ENCODE results near the gene PNLIPRP1. TPM values are rescaled to one million over a fixed set of nuclear protein-coding genes. Genes with fewer than 3 reads are reported as not detected.

The PNLIPRP1 gene
- total RNA-seq, 2 donors from 2014 or later, result not detected

DNA sequence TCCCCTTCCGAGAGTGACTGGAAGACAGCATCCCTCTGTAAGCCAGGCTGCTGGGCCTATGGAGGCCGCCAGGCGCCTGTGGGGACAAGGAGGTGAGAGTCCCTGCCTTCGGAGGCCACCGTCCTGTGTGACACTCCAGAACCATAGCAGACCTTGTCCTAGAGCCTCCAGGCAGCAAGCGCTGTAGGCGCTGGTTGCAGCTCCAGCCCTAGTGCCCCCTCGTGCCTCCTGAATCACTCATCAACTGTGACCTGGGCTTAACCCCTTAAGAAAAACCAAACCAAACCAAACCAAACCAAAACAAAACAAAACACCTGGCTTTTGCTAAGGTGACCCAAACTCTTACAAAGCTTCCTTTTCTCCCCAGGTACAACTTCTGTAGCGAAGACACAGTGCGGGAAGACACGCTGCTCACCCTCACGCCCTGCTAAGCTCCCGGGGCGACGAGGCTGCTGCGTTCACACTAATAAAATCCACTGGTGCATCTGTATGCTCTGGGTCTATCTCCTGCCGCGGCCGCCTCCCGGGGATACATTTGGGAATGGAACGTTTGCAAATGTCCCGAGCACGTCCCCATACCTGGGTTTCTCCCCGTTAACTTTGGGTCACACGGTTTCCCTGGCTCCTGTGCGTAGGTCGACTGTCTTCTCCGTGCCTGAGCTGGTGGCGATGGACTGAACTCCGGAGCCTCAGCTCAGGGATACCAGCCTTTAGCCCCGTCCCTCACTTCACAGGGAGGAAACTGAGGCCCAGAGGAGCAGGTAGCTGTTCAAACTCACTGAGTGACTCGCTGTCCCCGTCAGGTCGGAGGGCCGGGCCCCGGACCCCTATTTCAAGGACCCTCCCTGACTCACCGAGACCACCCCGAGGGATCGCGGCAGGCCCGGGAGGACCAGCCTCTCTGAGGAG lies 18.2 kb downstream of the PNLIPRP1 start:
- DNase-seq (no peak), ATAC-seq (replicated peaks in 1 of 2) (no peak)
- no peaks in the 10 kb centered on the region for H3K9me3 Mint-ChIP-seq
- peaks cover 13% of the 10 kb centered on the region for H3K27me3 Mint-ChIP-seq (ENCODE audit: low read depth)
- no peaks in the 10 kb centered on the region for H3K36me3 Mint-ChIP-seq (ENCODE audit: insufficient read depth in 2 of 2)
- H3K4me1 Mint-ChIP-seq (ENCODE audit: low read depth), result no peaks in the 10 kb centered on the region
- H3K27ac Mint-ChIP-seq, result no peak overlapping the region
- peak overlapping the region in 1 of 2 donors; percentile 40 for H3K4me3 Mint-ChIP-seq

DNA sequence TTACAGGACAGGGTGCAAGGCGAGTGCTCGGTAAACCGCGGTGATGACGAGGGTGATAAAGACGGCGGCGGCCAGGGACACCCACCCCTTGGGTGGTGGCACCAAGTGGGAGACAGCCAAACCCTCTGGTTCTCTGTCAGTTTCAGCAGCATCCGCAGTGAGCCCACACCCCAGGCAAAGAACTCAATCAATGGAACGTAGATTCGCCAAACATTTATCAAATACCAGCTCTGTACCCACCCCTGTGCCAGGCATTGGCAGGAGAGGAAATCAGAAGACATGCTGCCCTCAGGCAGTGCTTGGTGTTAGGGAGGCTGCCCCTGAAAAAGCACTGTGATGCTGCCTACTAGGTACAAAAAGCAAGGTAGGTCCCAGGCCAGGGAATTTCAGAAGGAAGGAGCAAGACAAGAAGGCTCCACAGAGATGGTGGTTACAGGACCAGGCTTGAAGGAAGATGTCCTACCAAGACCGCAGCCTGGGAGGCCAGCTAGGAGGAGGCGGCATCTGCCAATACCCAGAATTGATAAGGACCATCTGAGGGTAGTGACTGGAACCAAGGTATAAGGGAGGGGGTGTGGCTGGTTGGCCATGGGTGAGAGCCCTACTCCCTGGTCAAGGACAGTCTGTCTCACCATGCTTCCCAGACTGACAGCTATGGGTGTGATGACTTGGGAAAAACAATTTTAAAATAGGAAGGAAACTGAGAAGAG lies 19.8 kb downstream of the PNLIPRP1 start:
- no peak overlapping the region for H3K4me3 Mint-ChIP-seq
- H3K4me1 Mint-ChIP-seq (ENCODE audit: low read depth), result no peaks in the 10 kb centered on the region
- DNase-seq (no peak), ATAC-seq (replicated peaks in 1 of 2) (no peak)
- no peaks in the 10 kb centered on the region for H3K9me3 Mint-ChIP-seq
- peaks cover 19% of the 10 kb centered on the region for H3K27me3 Mint-ChIP-seq (ENCODE audit: low read depth)
- H3K27ac Mint-ChIP-seq, result no peak overlapping the region
- H3K36me3 Mint-ChIP-seq (ENCODE audit: insufficient read depth in 2 of 2), result no peaks in the 10 kb centered on the region

DNA sequence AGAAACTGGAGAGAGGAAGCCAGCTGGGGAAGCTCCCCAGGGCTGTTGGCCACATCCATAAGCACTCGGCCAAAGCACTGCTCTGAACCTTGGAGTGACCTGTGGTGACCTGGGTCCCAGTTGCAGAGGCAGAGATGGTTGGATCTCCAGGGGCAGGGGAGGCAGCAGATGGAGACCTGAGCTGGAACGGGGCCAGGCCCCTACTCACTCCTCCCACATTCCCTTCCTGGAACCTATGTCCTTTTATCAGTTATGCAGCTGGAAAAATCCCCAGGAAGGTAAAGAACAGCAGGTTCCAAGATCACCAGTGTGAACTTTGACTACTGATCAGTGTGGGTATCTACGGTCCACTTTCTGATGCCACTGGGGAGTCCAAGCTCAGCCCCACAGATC lies 20.4 kb downstream of the PNLIPRP1 start:
- ATAC-seq (replicated peaks in 1 of 2) (no peak), DNase-seq (no peak)
- no peaks in the 10 kb centered on the region for H3K9me3 Mint-ChIP-seq
- no peaks in the 10 kb centered on the region for H3K4me1 Mint-ChIP-seq (ENCODE audit: low read depth)
- no peaks in the 10 kb centered on the region for H3K36me3 Mint-ChIP-seq (ENCODE audit: insufficient read depth in 2 of 2)
- no peak overlapping the region for H3K27ac Mint-ChIP-seq
- peaks cover 19% of the 10 kb centered on the region for H3K27me3 Mint-ChIP-seq (ENCODE audit: low read depth)
- no peak overlapping the region for H3K4me3 Mint-ChIP-seq

DNA sequence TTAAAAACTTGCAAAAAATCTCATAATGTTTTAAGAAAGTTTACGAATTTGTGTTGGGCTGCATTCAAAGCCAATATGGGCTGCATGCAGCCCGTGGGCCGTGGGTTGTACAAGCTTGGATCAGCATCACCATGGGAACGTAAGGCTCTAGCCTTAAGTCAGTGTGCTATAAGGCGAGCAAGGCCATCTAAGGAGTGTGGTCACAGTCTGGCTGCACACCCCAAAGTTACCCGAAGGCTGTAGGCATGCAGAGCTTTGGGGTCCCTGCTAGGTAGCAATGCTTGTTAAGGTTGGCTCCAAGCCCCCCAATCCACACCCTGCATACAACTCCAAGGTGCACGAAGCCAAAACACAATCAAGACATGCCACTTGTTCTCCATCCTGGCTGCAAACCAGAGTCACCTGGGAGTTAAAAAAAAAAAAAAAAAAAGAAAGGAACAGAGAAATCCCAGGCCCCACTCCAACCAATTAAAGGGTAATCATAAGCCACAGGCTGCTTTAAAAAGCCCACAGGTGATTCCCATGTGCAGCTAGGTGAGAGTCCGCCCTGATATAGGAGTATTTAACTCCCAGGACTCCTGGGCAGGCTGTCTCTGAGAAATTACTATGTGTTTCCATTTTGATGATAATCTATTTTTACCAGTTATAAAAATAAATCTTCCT lies 21.5 kb downstream of the PNLIPRP1 start:
- H3K4me3 Mint-ChIP-seq, result no peak overlapping the region
- H3K4me1 Mint-ChIP-seq (ENCODE audit: low read depth), result no peaks in the 10 kb centered on the region
- DNase-seq (no peak), ATAC-seq (replicated peaks in 1 of 2) (no peak)
- H3K36me3 Mint-ChIP-seq (ENCODE audit: insufficient read depth in 2 of 2), result no peaks in the 10 kb centered on the region
- peaks cover 14% of the 10 kb centered on the region for H3K27me3 Mint-ChIP-seq (ENCODE audit: low read depth)
- no peak overlapping the region for H3K27ac Mint-ChIP-seq
- H3K9me3 Mint-ChIP-seq, result no peaks in the 10 kb centered on the region

DNA sequence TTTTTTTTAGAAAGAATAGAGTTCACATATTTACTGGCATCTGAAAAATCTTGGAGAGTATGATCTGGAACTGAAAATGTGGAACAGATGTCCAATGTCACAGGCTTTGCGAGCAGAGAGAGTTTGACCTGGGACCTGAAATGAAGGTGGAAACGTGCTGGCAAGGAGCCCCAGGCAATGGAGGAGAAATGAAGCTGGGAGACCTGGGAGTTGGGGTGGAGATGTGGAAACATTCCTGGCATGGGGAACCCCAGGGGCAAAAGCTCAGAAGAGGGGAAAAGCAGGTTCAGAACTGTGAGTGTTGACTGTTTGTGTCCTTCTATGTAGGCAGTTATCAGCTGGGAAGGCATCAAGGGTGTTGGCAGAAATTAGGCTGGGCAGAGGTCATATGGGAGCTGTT lies 22.7 kb downstream of the PNLIPRP1 start:
- H3K27ac Mint-ChIP-seq, result no peak overlapping the region
- no peak for ATAC-seq (replicated peaks in 1 of 2)
- peaks cover 12% of the 10 kb centered on the region for H3K27me3 Mint-ChIP-seq (ENCODE audit: low read depth)
- H3K4me1 Mint-ChIP-seq (ENCODE audit: low read depth), result no peaks in the 10 kb centered on the region
- no peaks in the 10 kb centered on the region for H3K9me3 Mint-ChIP-seq
- H3K4me3 Mint-ChIP-seq, result no peak overlapping the region
- DNase-seq, result no peak
- no peaks in the 10 kb centered on the region for H3K36me3 Mint-ChIP-seq (ENCODE audit: insufficient read depth in 2 of 2)

DNA sequence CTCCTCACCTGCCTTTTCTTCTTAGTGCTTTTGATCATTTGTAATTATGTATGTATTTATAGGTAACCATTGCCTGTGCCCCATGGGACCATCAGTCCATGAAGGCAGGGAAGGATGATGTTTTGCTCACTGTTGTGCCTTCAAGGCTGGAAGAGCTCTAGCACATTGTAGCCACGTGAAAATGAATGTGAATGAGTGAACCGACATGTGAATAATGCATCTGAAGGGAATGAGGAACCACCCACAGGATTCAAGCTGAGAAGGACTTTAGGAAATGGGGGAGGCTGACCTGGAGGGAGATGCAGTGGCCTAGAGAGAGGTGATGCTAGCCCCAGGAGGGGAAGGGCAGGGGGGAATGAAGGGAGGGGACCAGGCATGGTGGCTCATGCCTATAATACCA lies 24.0 kb downstream of the PNLIPRP1 start:
- no peak for ATAC-seq (replicated peaks in 1 of 2)
- H3K4me1 Mint-ChIP-seq (ENCODE audit: low read depth), result no peaks in the 10 kb centered on the region
- no peak for DNase-seq
- no peaks in the 10 kb centered on the region for H3K9me3 Mint-ChIP-seq
- H3K27ac Mint-ChIP-seq, result no peak overlapping the region
- H3K4me3 Mint-ChIP-seq, result no peak overlapping the region
- H3K36me3 Mint-ChIP-seq (ENCODE audit: insufficient read depth in 2 of 2), result no peaks in the 10 kb centered on the region
- peaks cover 12% of the 10 kb centered on the region for H3K27me3 Mint-ChIP-seq (ENCODE audit: low read depth)

DNA sequence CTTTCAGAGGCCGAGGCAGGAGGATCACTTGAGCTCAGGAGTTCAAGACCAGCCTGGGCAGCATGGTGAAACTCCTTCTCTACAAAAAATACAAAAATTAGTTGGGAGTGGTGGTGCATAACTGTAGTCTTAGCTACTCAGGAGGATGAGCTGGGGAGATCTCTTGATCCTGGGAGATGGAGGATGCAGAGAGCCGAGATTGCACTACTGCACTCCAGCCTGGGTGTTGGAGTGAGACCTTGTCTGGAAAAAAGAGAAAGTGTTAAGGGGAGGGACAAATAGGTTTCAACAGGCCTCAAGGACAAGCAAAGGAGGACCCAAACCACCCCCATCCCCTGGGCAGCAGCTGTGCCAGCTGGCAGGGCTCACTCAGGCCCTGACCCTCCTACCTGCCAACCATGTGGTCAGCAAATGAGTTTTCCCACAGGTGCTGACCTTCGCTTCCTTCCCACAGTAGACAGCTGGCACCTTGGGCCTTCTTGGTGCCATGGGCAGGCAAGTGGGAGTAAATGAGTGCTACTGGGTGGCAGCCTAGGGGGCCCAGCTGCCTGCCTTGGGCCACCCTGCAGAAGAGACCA lies 24.5 kb downstream of the PNLIPRP1 start:
- no peaks in the 10 kb centered on the region for H3K36me3 Mint-ChIP-seq (ENCODE audit: insufficient read depth in 2 of 2)
- no peak overlapping the region for H3K27ac Mint-ChIP-seq
- DNase-seq (no peak), ATAC-seq (replicated peaks in 1 of 2) (no peak)
- peaks cover 12% of the 10 kb centered on the region for H3K27me3 Mint-ChIP-seq (ENCODE audit: low read depth)
- H3K9me3 Mint-ChIP-seq, result no peaks in the 10 kb centered on the region
- H3K4me1 Mint-ChIP-seq (ENCODE audit: low read depth), result no peaks in the 10 kb centered on the region
- H3K4me3 Mint-ChIP-seq, result no peak overlapping the region

DNA sequence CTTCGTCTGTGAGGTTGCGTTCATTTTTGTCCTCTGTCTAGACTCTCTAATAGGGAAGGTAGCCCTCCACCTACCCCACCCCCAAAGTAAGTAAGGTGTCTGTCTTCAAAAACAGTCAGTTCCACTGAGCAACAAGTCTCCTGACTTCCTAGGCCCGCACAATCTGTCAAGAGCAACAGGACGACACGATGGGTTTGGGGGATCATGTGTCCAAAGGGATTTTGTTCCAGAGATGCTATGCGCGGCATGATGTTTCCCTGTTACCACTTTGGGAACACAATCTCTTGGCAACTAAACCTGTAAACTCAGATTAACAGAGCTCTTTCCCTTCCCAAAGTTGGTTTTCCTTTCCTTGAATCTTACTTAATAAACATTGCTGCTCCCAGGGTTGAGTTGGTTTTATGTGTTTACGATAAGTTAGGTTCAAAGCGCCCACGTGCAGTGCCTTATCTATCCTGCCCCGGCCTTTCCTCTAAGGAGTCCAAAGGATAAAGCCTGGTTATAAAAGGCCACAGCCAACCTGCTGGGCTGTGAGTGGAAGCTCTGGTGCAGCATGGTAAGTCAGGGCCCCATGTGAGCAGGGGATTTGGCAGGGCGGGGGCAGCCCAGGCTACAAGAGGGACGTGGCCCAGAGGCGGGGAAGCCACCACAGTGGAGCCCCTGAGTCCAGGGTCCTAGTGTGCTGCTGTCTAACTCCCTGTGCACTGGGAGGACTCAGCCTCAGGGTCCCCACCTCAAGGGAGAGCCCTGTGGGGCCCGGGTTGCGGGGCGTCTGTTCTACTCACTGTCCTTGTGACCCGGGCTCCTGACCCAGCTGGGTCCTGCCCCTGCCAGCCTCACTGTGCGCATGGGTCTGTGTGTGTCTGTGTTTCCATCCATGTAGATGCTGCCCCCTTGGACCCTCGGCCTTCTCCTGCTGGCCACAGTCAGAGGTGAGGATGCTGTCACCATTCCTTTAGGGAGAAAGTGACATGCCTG lies 30.0 kb downstream of the PNLIPRP1 start, which contains the start of gene PNLIPRP2:
Gene PNLIPRP2 (plus strand): TSS at position 531 of the 978 bp plus-strand sequence.
- H3K36me3 Mint-ChIP-seq (ENCODE audit: insufficient read depth in 2 of 2), result no peaks in the 10 kb centered on the region
- DNase-seq (no peak), ATAC-seq (replicated peaks in 1 of 2) (no peak)
- no peaks in the 10 kb centered on the region for H3K9me3 Mint-ChIP-seq
- no peak within 1 kb of the TSS for H3K4me3 Mint-ChIP-seq
- no peak within 1 kb of the TSS for H3K27ac Mint-ChIP-seq
- peaks cover 17% of the 10 kb centered on the region for H3K27me3 Mint-ChIP-seq (ENCODE audit: low read depth)
- H3K4me1 Mint-ChIP-seq (ENCODE audit: low read depth), result no peaks in the 10 kb centered on the region

DNA sequence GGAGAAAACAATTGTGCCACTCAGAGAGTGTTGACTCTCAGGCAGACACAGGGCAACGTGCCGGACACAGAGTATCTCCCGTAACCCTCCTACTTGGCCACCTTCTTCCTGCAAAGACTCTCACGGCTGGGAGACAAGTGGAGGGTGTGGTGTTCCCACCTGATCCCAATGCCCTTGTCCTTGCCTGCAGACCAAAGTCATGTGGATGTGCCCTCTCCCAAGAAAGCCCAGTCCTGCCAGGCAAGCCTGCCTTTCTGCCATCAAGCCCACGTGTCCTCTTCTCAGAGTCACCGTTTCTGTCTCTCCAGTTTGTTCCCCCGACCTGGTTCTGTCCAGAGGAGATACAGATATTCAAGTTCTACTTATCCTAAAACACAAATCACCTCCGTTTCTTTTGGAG lies 30.7 kb downstream of the PNLIPRP1 start:
- Mint-ChIP-seq H3K4me3 (no peak overlapping the region), H3K27ac (no peak overlapping the region), H3K36me3 (ENCODE audit: insufficient read depth in 2 of 2) (no peaks in the 10 kb centered on the region), H3K4me1 (ENCODE audit: low read depth) (no peaks in the 10 kb centered on the region), H3K27me3 (ENCODE audit: low read depth) (peaks cover 24% of the 10 kb centered on the region), H3K9me3 (no peaks in the 10 kb centered on the region)
- ATAC-seq (replicated peaks in 1 of 2) (no peak), DNase-seq (no peak)

DNA sequence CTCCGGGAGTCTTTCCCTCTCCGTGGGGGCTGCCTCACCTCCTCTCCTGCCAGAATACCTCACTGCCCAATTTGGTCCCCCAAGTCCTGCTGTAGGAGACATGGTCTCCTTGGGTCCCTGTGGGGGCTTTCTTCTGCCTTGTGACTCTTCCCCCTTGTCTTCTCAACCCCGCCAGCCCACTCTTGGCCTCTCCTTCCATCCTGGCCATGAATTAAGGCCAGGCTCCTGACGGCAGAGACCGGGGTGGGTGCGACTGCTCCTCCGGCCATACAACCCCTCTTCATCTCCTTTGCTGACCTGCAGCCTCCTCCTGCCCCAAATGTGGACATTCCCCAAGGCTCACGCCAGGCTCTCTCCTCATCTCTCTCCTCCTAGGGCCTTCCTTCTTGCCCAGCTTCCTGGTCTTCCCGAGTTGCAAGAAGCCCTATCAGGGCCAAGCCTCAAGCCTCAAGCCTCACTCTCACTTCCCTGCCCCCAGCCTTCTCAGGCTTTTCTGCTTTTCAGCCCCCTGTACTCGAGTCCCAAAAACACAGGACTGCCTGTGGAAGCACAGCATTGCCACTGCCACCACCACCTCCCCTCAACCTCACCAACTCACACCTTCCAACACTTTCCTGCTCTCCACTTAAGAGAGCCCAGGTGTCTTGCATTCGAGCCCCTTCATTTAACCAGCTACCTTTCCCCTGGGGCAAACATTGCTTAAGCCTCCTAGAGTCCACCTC lies 31.3 kb downstream of the PNLIPRP1 start:
- Mint-ChIP-seq H3K9me3 (no peaks in the 10 kb centered on the region), H3K27ac (no peak overlapping the region), H3K4me1 (ENCODE audit: low read depth) (no peaks in the 10 kb centered on the region), H3K4me3 (no peak overlapping the region), H3K36me3 (ENCODE audit: insufficient read depth in 2 of 2) (no peaks in the 10 kb centered on the region), H3K27me3 (ENCODE audit: low read depth) (peaks cover 30% of the 10 kb centered on the region)
- ATAC-seq (replicated peaks in 1 of 2), result no peak
- DNase-seq, result no peak

DNA sequence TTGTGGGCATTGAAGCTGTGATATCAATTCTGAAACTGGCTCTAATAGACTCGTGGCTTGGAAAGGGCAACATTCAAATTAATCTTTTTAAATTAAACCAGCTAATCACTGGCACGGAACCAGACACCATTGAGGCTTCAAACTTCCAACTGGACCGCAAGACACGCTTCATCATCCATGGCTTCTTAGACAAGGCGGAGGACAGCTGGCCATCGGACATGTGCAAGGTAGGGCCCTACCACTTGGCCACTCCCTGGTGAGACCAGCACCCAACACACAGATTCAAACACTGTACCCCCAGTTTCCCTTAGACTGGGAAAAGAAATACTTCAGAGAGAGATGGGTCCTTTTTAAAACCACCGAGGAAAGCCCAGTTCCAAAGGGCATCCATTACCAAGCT lies 35.1 kb downstream of the PNLIPRP1 start:
- Mint-ChIP-seq H3K9me3 (no peaks in the 10 kb centered on the region), H3K36me3 (ENCODE audit: insufficient read depth in 2 of 2) (no peaks in the 10 kb centered on the region), H3K27me3 (ENCODE audit: low read depth) (peaks cover 45% of the 10 kb centered on the region), H3K4me3 (no peak overlapping the region), H3K4me1 (ENCODE audit: low read depth) (no peaks in the 10 kb centered on the region), H3K27ac (no peak overlapping the region)
- DNase-seq, result no peak
- no peak for ATAC-seq (replicated peaks in 1 of 2)

DNA sequence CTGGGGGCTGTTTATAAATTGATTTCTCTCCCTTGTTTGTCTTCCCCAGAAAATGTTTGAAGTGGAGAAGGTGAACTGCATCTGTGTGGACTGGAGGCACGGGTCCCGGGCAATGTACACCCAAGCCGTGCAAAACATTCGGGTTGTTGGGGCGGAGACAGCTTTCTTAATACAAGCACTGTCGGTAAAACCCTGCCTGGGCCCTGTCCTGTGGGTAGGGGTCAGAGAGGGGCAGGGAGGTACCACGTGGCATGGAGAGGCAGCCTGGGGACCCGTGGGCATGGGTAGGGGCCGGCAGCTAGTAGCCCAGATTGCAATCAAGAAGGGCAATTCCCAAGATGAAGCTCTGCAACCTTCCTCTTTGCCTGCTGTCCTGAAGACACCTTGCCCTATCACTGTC lies 36.1 kb downstream of the PNLIPRP1 start:
- Mint-ChIP-seq H3K4me3 (no peak overlapping the region), H3K36me3 (ENCODE audit: insufficient read depth in 2 of 2) (no peaks in the 10 kb centered on the region), H3K4me1 (ENCODE audit: low read depth) (no peaks in the 10 kb centered on the region), H3K9me3 (no peaks in the 10 kb centered on the region), H3K27me3 (ENCODE audit: low read depth) (peaks cover 48% of the 10 kb centered on the region), H3K27ac (no peak overlapping the region)
- ATAC-seq (replicated peaks in 1 of 2) (no peak), DNase-seq (no peak)

Data from activated T-cell treated with anti-CD3 and anti-CD28 coated beads, Interleukin-2, amount 50 U/mL, for 72 hours (primary cell).